Right ventricle myocardium inferior (tissue), 1 donor: Measurements from ENCODE around the gene SYNDIG1. TPM values are rescaled to one million over a fixed set of nuclear protein-coding genes. Genes with fewer than 3 reads are reported as not detected.
A peak's percentile ranks its signal among the peaks of the same experiment; 100 is the strongest.

Source experiments
- ATAC-seq: fragments of 200-7000 bp; cut with Tn5 transposase; one replicate; pipeline ENCODE4 v1.9.1; 2020; ENCODE audit warnings: mild to moderate bottlenecking, moderate library complexity
- DNase-seq: peaks from one replicate; pipeline ENCODE4 v3.0.0; 2021; ENCODE audit errors: missing footprints
- intact Hi-C: fragments of 100-400 bp; cut with DNase I; formaldehyde crosslinking; loops from one replicate; pipeline ENCODE4 v1.11.0; 2022
- total RNA-seq: library from RNA; stranded (reverse); fragmentation: NEBNext Ultra II Directional; extraction: Animal tissue kit (Norgen Biotek cat#: 25700); gene quantifications from one replicate; pipeline ENCODE4 v1.2.1, GENCODE V29; 2021
- donor health status: DM: no; HTN: yes; CAD: no; lungs with severe emphysema.

Gene SYNDIG1
- total RNA-seq, 1 donor from 2014 or later, result 15.8 TPM

DNA sequence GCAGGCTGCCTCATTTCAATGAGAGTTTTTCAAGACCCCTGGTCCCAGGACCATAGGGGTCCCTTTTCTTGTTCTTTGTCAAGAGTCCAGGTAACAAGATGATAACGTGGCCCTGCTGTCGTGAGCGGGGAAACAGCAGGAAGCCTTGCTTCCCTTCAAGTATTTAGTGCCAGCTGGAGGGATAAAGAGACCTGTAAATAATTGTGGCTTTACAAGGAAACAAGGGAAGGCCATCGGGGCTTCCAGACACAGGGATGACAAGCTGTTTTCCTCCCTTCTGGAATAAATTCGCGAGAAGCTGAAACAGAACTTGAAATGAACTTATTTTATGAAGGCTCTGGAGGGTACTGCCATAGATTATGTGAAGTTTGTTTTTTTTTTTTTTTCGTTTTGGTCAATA, 163.2 kb downstream of the SYNDIG1 start:
- DNase-seq, result no peak
- intact Hi-C loops, result loop anchor here (5.0 kb wide), 1 partner anchor 160 kb away; no protein-coding TSS in a partner anchor
- no peak for ATAC-seq

DNA sequence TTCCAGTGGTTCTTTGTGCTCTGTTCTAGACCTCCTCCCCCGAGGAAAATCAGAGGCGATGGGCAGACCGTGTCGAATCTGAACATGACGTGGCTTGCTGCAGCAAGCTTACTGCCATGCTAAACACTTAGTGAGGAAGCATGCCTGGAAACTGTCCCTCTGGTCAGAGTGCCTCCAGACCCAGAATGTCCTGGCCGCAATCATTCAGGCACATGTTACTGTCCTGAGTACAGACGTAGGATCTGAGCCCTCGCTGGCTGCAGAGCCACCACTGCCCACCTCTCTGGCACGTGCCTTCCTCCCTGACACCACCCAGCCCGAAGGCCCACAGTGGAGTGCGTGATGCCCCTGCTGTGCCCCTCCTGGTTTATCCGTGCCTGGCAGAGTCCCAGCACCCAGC, 163.6 kb downstream of the SYNDIG1 start:
- intact Hi-C loops, result loop anchor here (5.0 kb wide), 1 partner anchor 161 kb away; no protein-coding TSS in a partner anchor
- no peak for DNase-seq
- peak; percentile 68 for ATAC-seq

DNA sequence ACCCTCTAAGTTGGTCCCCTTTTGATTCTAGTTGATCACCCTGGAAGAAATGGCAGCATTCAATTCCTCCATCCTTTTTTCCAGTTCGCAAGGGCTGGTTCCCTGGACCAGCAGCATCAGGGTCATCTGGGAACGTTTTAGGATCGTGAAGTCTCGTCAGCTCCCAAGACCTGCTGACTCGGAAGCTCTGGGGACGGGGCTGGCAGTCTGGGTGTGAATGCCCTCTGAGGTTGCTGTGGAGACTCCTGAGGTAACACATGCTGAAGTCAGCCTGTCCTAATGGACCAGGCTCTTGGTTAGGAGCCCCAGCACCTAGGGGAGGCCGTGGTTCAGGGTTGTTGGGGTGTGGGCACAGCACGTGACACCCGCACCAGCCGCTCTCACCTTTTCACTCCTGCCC, 164.1 kb downstream of the SYNDIG1 start:
- intact Hi-C loops, result loop anchor here (5.0 kb wide), 1 partner anchor 161 kb away; no protein-coding TSS in a partner anchor
- ATAC-seq (no peak), DNase-seq (no peak)

DNA sequence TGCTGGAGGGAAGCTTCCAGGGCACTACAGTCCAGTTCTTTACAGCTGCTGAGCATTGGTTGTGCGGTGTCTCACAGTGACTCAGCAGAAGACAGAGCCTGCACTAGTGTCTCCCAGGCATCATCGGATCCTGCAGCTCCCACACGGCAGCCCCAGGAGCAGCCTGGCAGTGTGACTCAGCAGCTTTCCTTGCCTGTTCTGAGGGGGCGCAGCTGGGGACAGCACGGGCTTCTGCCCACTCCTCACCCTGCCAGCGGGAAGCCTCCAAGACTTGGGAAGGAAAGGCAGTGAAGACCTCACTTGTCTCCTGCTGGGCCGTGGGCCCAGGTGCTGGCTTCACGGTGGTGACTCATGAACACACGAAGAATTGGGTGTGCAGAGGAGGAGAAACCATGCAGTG, 165.4 kb downstream of the SYNDIG1 start:
- no peak for DNase-seq
- peak; percentile 61 for ATAC-seq
- intact Hi-C loops, result loop anchor here (5.0 kb wide), 1 partner anchor 163 kb away; no protein-coding TSS in a partner anchor

DNA sequence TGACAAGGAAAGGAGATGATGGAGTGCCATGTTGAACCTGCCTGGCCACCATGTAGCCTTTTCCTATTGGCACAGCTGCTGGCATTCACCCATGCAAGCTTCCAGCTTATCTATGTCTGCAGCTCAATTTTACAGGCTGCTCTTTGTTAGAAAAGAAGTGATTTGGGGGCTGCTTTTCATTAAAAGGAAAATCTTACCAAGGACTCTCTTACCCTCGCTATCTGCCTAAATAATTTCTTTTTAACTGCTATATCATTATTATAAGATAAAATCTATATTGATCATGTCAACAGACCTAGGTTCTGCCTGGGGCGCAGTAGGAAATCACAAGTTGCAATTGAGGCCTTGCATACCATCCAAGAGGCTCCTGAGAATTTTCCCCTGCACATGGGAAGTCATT, 167.2 kb downstream of the SYNDIG1 start:
- ATAC-seq, result no peak
- no peak for DNase-seq
- intact Hi-C loops, result no loop called here

DNA sequence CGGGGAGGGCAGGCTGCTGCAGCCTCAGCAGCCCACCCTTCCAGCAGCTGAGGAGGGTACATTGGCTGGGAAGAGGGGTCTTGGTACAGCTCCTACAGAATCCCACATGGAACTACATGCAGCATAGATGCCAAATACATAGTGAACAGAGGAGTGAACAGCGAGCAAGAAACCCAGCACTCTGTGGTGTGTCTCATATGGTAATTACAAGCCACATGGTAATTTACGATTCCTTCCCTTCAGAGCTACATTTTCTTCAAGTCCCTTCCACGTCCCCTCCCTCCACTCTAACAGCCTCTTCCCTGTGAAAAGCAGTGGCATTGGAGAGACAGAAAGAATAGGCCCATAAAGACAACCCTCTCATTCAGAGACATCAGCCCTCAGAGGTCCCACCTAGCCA, 167.7 kb downstream of the SYNDIG1 start:
- no peak for ATAC-seq
- intact Hi-C loops, result no loop called here
- DNase-seq, result no peak

DNA sequence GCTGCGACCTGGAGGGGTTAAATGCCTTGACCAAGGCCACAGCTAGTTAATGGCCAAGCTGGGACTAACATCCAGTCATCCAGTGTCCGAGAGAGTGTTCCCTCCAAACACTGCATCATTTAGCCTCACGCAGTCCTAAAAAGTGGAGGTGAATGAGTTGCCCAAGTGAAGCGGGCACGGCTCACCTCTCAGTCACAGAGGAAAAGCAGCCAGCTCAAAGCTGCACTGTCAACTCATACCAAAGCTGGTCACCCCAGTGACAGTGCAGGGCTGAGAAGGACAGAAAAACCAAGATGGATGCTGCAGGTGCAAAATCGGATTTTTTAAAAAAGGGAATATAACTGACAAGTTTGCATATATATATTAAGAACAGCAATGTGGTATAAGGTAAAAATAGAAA, 168.5 kb downstream of the SYNDIG1 start:
- DNase-seq, result no peak
- no peak for ATAC-seq
- intact Hi-C loops, result no loop called here

DNA sequence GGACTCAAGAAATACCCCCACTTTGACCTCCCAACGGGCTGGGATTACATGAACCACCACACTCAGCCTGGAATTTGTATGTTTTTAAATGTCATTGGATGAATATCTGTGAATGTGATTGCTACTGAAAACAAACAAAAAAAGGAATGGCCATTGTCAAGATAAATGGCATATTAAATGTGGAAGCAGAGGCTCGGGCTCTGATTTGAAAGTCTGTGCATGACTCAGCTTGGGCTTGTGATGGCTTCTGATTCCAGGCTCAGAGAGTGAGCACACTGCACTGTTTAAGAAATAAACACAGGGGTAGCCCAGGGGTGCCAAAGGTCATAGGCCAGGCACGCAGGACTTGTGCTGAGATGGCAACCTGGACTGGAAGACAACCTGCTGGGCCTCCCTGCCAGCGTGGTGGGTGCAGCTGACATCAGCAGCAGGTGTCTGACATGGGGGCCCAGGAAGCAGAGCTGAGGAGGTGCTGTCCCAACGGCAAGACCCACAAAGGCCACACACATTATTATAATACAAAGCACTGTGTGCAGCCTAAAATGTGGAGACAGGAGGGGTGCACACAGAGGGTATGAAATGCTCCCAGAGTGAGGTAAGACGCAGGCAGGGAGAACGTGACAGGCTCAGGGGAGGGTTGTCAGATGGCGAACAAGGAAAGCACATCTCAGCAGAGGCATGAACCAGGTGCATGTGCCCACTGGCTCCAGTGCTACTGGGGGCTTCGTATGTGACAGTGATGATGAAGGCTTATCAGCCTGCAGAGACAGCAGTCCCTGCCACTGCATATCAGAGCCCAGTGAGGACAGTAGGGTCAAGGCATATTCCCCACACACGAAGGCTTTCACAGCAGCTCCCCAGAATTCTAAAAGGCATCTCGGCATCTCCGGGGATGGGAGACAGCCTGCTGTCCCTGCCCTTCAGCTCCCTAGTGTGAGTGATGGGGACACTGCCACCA, 169.4 kb downstream of the SYNDIG1 start:
- no peak for DNase-seq
- intact Hi-C loops, result no loop called here
- no peak for ATAC-seq

DNA sequence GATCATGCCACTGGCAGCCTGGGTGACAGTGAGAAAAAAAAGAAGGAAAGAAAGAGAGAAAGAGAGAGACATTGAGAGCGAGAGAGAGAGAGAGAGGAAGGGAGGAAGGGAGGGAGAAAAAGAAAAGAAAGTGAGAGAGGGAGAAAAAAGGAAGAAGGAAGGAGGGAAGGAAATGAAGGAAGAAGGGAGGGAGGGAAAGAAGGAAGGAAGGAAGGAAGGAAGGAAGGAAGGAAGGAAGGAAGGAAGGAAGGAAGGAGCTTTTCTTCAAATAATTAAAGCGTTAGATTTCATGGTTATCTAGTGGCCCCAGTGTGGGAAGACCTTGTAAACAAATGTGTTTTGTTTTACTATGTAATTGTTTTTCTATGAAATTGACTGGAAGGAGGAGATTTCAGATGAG, 170.8 kb downstream of the SYNDIG1 start:
- intact Hi-C loops, result no loop called here
- no peak for ATAC-seq
- DNase-seq, result no peak

DNA sequence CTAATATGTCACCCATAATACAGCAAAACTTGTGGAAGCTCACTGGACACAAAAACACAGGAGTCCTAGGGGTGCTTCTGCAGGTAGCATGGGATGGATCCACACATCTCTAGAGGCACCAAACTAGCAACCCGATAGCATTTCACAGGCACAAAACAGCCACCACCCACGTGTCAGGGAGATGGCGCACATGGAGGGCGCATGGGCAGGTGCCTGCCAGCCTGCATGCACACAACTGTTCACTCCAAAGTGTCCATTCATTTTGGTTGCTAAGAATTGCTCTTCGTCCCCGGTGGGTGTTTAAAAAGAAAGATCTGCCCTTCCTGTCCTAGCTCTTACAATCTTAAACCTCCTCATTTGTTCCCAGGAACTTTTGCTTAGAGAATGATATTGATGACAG, 171.3 kb downstream of the SYNDIG1 start:
- DNase-seq (no peak), ATAC-seq (no peak)
- intact Hi-C loops, result no loop called here

DNA sequence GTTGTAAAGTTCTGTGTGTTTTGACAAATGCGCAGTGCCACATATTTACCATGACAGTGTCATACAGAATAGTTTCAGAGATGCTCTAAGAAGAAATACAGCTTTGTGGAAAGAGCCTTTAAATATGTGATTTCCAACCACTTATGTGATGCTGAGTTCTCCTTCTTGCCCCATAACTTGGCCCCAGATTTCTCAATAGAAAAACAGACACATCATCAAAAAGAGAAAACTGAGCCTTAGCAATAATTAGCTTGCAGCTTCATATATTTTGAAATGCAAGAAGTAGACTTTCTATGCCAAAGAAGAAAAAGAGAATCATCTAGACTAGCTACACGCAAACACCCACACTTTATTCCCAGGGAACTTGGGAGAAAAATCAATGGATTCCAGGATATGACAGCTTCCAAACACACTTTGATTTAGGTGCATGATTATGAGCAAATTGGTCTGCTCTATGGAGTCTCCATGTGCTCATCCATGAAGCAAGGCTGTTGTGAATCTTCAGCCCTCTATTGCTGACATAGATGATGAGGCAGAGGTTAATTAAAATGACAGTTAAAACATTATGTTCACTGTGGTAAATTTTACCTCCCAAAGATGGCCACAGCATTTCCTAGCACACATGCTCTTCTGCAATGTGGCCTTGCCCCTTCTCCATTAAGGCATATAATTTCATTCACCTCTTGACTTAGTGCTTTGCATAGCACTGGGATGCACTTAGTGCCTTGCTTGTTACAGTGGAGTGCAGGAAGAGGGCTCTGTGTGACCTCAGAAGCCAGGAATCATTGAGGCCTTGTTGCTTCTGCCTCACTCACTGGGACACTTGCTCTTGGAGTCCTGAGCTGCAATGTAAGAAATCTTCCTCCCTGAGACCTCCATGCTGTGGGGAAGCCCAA, 174.6 kb downstream of the SYNDIG1 start:
- ATAC-seq (no peak), DNase-seq (no peak)
- intact Hi-C loops, result no loop called here

DNA sequence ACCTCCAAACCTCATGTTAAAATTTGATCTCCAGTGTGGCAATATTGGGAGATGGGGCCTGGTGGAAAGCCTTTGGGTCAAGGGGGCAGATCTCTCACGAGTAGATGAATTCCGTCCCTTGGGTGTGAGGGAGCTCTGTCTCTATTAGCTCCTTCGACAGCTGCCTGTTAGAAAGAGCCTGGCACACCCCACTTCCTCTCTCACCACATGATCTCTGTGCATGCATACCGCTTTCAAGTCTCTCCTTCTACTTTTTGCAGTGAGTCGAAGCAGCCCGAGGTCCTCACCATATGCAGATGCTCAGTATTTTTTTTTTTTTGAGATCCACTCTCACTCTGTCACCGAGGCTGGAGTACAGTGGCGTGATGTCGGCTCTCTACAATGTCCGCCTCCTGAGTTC, 176.9 kb downstream of the SYNDIG1 start:
- intact Hi-C loops, result no loop called here
- no peak for DNase-seq
- no peak for ATAC-seq

DNA sequence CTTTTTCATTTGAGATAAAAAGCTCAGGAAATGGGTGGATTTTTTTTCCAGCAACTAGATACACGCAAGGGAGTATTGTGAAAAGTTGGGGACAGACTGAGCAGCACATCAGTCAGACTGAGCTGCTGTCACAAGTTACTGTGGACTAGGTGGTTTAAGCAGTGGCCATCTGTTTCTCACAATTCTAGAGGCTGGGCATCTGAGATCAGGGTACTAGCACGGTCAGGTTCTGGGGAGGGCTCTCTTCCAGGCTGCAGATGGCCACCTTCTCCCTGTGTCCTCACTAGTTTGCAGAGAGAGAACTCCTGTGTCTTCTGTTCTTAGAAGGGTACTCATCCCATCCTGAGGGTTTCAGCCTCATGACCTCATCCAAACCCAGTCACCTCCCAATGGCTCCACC, 178.3 kb downstream of the SYNDIG1 start:
- no peak for DNase-seq
- no peak for ATAC-seq
- intact Hi-C loops, result no loop called here

DNA sequence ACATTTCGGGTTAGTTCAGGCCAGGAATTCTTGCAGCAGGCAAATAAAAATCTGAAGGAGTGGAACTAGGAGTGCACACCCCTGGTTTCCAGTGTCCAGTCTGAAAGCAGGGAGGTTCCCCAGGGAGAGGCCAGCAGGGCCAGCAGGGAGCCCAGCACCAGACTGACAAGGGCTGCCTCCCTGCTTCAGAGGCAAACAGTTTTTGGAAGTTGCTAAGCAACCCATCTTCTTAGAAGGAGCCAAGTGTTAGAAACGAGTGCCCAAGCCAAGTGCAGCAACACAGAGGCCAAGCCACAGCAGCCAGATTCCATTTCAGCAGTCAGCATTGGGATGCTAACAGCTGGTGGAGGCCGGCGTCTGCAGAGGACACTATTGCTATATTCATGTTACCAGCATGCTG, 179.1 kb downstream of the SYNDIG1 start:
- intact Hi-C loops, result no loop called here
- DNase-seq, result no peak
- ATAC-seq, result peak; percentile 39

DNA sequence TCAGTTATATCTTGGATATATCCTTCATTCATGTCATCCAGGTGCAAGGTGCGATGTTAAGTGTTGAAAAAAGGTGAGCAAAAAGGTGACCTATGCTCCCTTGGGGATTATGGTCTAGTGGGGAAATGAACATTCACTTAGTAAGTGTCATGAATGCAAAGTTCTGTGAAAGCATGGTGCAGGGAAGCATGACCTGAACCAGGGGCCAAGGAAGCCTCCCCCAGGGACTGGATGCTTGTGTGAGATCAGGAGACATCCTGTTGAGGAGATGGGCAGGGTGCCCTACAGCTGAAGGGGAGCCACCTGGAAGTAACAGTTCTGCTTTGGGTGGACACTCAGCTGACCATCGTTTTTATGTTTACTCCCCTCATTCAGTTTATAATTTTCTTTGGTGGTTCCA, 179.5 kb downstream of the SYNDIG1 start:
- intact Hi-C loops, result no loop called here
- DNase-seq, result no peak
- ATAC-seq, result no peak

DNA sequence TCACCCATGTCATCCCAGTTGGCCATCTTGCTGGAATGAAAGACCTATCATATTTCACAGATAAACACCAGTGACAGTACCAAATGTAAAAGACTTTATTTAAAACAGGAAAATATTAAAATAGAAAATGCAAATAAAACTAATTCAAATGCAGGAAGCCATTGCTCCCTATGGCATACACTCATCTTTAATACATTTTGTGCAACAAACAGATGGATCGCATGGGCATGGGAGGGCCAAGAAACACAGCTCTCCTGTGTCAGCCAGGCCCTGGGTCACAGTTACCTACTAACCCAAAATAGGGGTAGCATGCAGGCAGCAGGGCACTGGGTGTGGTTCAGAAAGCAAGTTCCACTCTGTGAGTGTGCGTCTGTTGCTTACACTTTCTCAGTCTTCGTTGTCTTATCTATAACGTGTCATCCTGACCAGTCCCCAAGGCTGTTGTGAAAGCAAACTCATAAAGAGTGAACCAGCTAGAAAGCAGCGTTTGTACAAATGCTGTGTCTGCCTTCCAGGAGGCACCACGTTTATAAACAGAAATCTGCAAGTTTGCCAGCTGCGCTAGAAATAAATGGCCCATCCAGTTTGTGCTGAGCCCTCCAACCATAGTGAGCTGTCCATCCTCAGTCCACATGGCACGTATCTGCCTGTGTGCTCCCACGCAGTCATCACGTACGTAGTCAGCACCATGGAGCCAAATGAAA, 180.5 kb downstream of the SYNDIG1 start:
- DNase-seq (no peak), ATAC-seq (no peak)
- intact Hi-C loops, result no loop called here

DNA sequence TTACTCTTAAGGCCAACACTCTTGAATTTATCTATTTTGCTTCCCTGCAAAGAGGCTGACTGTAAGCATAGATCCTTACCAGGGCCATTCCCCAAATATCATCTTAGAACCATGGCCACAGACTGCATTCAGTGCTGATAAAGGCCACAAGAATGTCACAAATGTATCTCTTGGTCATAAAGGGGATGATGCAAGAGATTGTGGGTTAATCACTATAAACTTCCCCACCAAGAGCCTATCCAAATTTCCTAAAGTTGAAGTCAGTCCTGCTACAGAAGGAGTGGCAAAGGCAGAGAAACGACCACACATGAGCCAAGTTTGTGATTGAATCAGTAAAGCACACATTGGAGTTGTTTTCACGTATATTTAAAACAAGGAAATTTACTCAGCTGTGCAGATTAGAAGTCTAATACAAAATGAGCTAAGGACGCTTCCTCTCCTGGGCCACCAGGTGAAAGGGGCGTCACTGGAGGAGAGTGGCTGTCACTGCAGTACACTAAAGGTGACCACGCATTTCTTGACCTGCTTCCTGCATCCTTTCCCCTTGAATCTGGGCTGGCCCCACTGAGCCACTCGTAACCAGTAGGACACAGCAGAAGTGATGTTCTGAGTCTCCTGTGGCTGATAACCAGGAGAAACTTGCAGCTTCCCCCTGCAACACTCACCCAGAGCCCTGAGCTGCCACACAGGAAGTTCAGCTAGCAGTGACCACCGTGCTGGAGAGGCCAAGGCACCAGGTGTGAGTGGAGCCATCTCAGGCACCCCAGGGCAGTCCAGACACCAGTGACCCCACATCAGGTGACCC, 181.9 kb downstream of the SYNDIG1 start:
- DNase-seq, result no peak
- intact Hi-C loops, result no loop called here
- ATAC-seq, result no peak

DNA sequence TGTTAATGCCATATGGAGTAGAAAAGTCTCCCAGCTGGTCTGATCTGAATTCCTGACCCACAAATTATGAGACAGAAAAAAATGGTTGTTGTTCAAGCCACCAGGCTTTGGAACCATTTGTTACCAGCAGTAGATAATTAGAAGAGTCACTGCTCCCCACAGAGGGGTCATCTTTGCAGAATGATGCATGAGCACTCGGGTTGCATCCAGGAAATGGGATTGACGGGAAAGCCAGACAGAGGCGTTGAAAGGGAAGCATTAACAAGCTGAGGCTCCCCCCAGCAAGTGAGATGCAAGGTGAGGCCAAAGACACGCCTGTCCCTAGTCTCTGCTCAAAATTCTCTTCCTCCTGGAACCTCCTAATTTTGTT, 182.5 kb downstream of the SYNDIG1 start:
- ATAC-seq (no peak), DNase-seq (no peak)
- intact Hi-C loops, result no loop called here
